ENCODE results near the gene TMEM140. TPM values are rescaled to one million over a fixed set of nuclear protein-coding genes. Genes with fewer than 3 reads are reported as not detected.

TMEM140 gene
- total and polyA plus RNA-seq, 9 of the 15 experiments (the other 6 are each of a cell fraction or from before 2014, with no cell fraction given), result 0.03 to 0.82 (median 0.23) TPM

- TF ChIP-seq MGA (IDR thresholded peaks at IDR 0.05) (peak; percentile 90), CHD4 (IDR thresholded peaks at IDR 0.05; ENCODE audit: insufficient read depth, insufficient replicate concordance, low read depth, low read length, poor library complexity, severe bottlenecking) (peak; percentile 60), ZNF12 (CRISPR knock-in tag; IDR thresholded peaks at IDR 0.05) (no peak), CUX1 (CRISPR knock-in tag; IDR thresholded peaks at IDR 0.05) (no peak), SMAD2 (IDR thresholded peaks at IDR 0.05; ENCODE audit: low read depth, low read length) (no peak), RBM14 (IDR thresholded peaks at IDR 0.05; ENCODE audit: borderline replicate concordance, insufficient read depth, low read depth, low read length) (no peak)
- TF ChIP-seq, protein P1, sequence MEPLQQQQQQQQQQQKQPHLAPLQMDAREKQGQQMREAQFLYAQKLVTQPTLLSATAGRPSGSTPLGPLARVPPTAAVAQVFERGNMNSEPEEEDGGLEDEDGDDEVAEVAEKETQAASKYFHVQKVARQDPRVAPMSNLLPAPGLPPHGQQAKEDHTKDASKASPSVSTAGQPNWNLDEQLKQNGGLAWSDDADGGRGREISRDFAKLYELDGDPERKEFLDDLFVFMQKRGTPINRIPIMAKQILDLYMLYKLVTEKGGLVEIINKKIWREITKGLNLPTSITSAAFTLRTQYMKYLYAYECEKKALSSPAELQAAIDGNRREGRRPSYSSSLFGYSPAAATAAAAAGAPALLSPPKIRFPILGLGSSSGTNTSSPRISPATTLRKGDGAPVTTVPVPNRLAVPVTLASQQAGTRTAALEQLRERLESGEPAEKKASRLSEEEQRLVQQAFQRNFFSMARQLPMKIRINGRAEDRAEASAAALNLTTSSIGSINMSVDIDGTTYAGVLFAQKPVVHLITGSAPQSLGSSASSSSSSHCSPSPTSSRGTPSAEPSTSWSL (CRISPR knock-in tag; IDR thresholded peaks at IDR 0.05; ENCODE audit: borderline replicate concordance), result no peak
These were observed 13.2 kb downstream of the TMEM140 start (continued) for GRCh38 chr7:135160858-135161653.

Data from K562 (cell line).